Medulla oblongata (tissue), 1 donor: ENCODE results near the gene ZP1.
A peak's percentile ranks its signal among the peaks of the same experiment; 100 is the strongest.

Experiments used
- DNase-seq: peaks from one replicate; pipeline ENCODE4 v3.0.0-alpha.2; 2015; ENCODE audit errors: extremely low spot score

ZP1 gene

GRCh38 chr11:60859616-60860250 is 7.6 kb upstream of the ZP1 start:
- peak; percentile 82 for DNase-seq

GRCh38 chr11:60860943-60861342 is 6.4 kb upstream of the ZP1 start:
- peak; percentile 66 for DNase-seq

GRCh38 chr11:60862171-60862570 is 5.2 kb upstream of the ZP1 start:
- no peak for DNase-seq

GRCh38 chr11:60863550-60864521 is 3.5 kb upstream of the ZP1 start:
- no peak for DNase-seq

- DNase-seq = no peak
These were observed 2.4 kb upstream of the ZP1 start for GRCh38 chr11:60864856-60865513.

GRCh38 chr11:60867871-60868681 is 734 bp downstream of the ZP1 start:
- DNase-seq = no peak

GRCh38 chr11:60868682-60869450 is 1.5 kb downstream of the ZP1 start:
- DNase-seq = no peak

- no peak for DNase-seq
These were observed 2.1 kb downstream of the ZP1 start for GRCh38 chr11:60869451-60869825.

- DNase-seq = no peak
These were observed 2.9 kb downstream of the ZP1 start for GRCh38 chr11:60870276-60870675.

GRCh38 chr11:60870733-60871377 is 3.5 kb downstream of the ZP1 start:
- DNase-seq = no peak

- peak; percentile 36 for DNase-seq
These were observed 4.2 kb downstream of the ZP1 start for GRCh38 chr11:60871378-60872061.

GRCh38 chr11:60872124-60872960 is 5.0 kb downstream of the ZP1 start:
- DNase-seq = no peak

- DNase-seq = no peak
These were observed 5.7 kb downstream of the ZP1 start for GRCh38 chr11:60872961-60873524.

GRCh38 chr11:60873533-60873932 is 6.2 kb downstream of the ZP1 start:
- DNase-seq = no peak

GRCh38 chr11:60874421-60875365 is 7.4 kb downstream of the ZP1 start:
- DNase-seq = no peak

- no peak for DNase-seq
These were observed 8.2 kb downstream of the ZP1 start for GRCh38 chr11:60875366-60876167.

- DNase-seq = no peak
These were observed 8.8 kb downstream of the ZP1 start for GRCh38 chr11:60876168-60876485.
